GM12878 (cell line): ENCODE data around the gene GNPTAB. TPM values are rescaled to one million over a fixed set of nuclear protein-coding genes. Genes with fewer than 3 reads are reported as not detected.
"Not testable (repeated sequence)": the region's sequence is repeated elsewhere in the genome, so short reads cannot be mapped to it uniquely, and the experiment has no call there.

Source experiments
- ATAC-seq: fragments of 200-7000 bp; cut with Tn5 transposase; 3 replicates; pipeline ENCODE4 v1.9.1; 2020; ENCODE audit warnings: mild to moderate bottlenecking, moderate library complexity
- BruUV-seq: library from RNA; stranded (reverse); fragments of 400-500 nt; replicated peaks from 2 replicates; lab custom pipeline; 2021; lab: Mats Ljungman, UMichigan
- CTCF ChIA-PET: fragments of 300-600 bp; sonication (Branson Sonifier 250); formaldehyde crosslinking; extraction: SDS; loops from one replicate; lab custom pipeline; 2021; ENCODE audit warnings: inconsistent platforms; lab: Yijun Ruan, JAX
- POLR2A ChIA-PET: fragments of 350-600 bp; formaldehyde crosslinking; extraction: SDS; loops from one replicate; lab custom pipeline; 2021; ENCODE audit warnings: inconsistent platforms; lab: Charles Lee
- RAD21 ChIA-PET: fragments of 300-600 bp; sonication (Branson Sonifier 250); formaldehyde crosslinking; loops from one replicate; lab custom pipeline; 2023; ENCODE audit warnings: antibody characterized with exemption; ENCODE audit not compliant: unreplicated experiment; lab: Charles Lee
- SMC1A ChIA-PET: fragments of 300-600 bp; sonication (Branson Sonifier 250); formaldehyde crosslinking; loops from one replicate; lab custom pipeline; 2023; ENCODE audit not compliant: unreplicated experiment, uncharacterized antibody; lab: Charles Lee
- DNase-seq: peaks from one replicate; pipeline ENCODE4 v3.0.0-alpha.2; 2011; ENCODE audit warnings: low read depth, low spot score
- FAIRE-seq: peaks from 3 replicates; lab custom pipeline; 2011; peaks lifted over from hg19 to GRCh38; lab: Jason Lieb, UNC
- H2AFZ ChIP-seq: 2 replicates; pipeline ENCODE4 v1.6.0; 2011; ENCODE audit warnings: low read depth, low read length, control low read depth; ENCODE audit not compliant: control insufficient read depth
- H3K27ac ChIP-seq: 2 replicates; pipeline ENCODE4 v1.5.1; 2011; ENCODE audit warnings: control low read depth; ENCODE audit not compliant: control insufficient read depth, insufficient read depth
- H3K27me3 ChIP-seq, 2 experiments: replicated peaks in 1 of 2; 2 replicates each; pipeline versions ENCODE4 v1.6.0 to v1.6.1; 2011; ENCODE audit warnings: low read length in 1 of 2; ENCODE audit not compliant: control insufficient read depth in 2 of 2, insufficient read depth in 2 of 2
- H3K36me3 ChIP-seq, 2 experiments: 2 replicates each; pipeline ENCODE4 v1.5.1; 2011; ENCODE audit warnings: low read length in 1 of 2; ENCODE audit not compliant: control insufficient read depth in 2 of 2, insufficient read depth in 2 of 2
- H3K4me1 ChIP-seq: 2 replicates; pipeline ENCODE4 v1.6.1; 2011; ENCODE audit warnings: mild to moderate bottlenecking, low read length, moderate library complexity, mixed read lengths; ENCODE audit not compliant: control insufficient read depth, insufficient read depth
- H3K4me2 ChIP-seq: 2 replicates; pipeline ENCODE4 v1.6.0; 2011; ENCODE audit warnings: control low read depth; ENCODE audit not compliant: control insufficient read depth, insufficient read depth
- H3K4me3 ChIP-seq: fragments of 200-600 bp; sonication (generic); 2 replicates; pipeline ENCODE4 v1.5.1; 2016
- H3K79me2 ChIP-seq: 2 replicates; pipeline ENCODE4 v1.6.0; 2011; ENCODE audit warnings: low read length; ENCODE audit not compliant: control insufficient read depth, insufficient read depth
- H3K9ac ChIP-seq: 2 replicates; pipeline ENCODE4 v1.8.0; 2011; ENCODE audit warnings: low read length, control low read depth, mixed read lengths; ENCODE audit not compliant: control insufficient read depth, insufficient read depth
- H3K9me3 ChIP-seq: replicated peaks from 3 replicates; pipeline ENCODE4 v1.5.1; 2011; ENCODE audit warnings: mild to moderate bottlenecking, low read length; ENCODE audit not compliant: control insufficient read depth, insufficient read depth
- H4K20me1 ChIP-seq: 2 replicates; pipeline ENCODE4 v1.6.0; 2011; ENCODE audit not compliant: control insufficient read depth, insufficient read depth
- DPF2 ChIP-seq: fragments of 450-650 bp; IDR thresholded peaks from 2 replicates; pipeline ENCODE4 v1.6.1; 2017; ENCODE audit warnings: mild to moderate bottlenecking
- EZH2 ChIP-seq: IDR thresholded peaks from 2 replicates; pipeline ENCODE4 v1.6.1; 2012; ENCODE audit warnings: low read depth, mild to moderate bottlenecking, control low read depth, inconsistent platforms, low read length, borderline replicate concordance; ENCODE audit not compliant: control insufficient read depth
- MYB ChIP-seq: fragments of 150-350 bp; IDR thresholded peaks from 2 replicates; pipeline ENCODE4 v1.6.1; 2014; ENCODE audit warnings: mild to moderate bottlenecking, low read depth, low read length, borderline replicate concordance
- NBN ChIP-seq: fragments of 450-650 bp; IDR thresholded peaks from 2 replicates; pipeline ENCODE4 v1.6.1; 2016
- SREBF2 ChIP-seq: IDR thresholded peaks from 2 replicates; pipeline ENCODE4 v1.6.1; 2012; ENCODE audit warnings: mild to moderate bottlenecking, low read length
- WGBS: methylation state at CpG from one replicate; pipeline ENCODE4 v1.1.6; 2016; ENCODE audit warnings: low lambda C conversion rate; ENCODE audit not compliant: insufficient replicate concordance, insufficient coverage; ENCODE audit errors: missing lambda C conversion rate; 5-methylcytosine and 5-hydroxymethylcytosine counted together
- in situ Hi-C: fragments of 300-500 bp; cut with MboI; formaldehyde crosslinking; loops from 9 replicates; pipeline ENCODE4 v1.14.3; 2018; ENCODE audit warnings: mixed read lengths
- intact Hi-C: fragments of 100-400 bp; cut with micrococcal nuclease; formaldehyde crosslinking; loops from one replicate; pipeline ENCODE4 v1.14.2; 2022; ENCODE audit not compliant: unreplicated experiment
- polyA plus RNA-seq, 11 experiments: library from polyadenylated mRNA; depleted of rRNA in 4 of 11; unstranded in 6 of 11; stranded (reverse) in 5 of 11; fragments of >200 nt; fragmentation: Nextera tagmentation in 4 of 11; fragmentation: Illumina TruSeq in 1 of 11; extraction: Ambion mirVana in 4 of 11; extraction: Trizol in 1 of 11; gene quantifications; 1 replicate in 1 of 11; 2 replicates in 10 of 11; pipeline versions ENCODE4 v1.2.1 to v1.2.3, GENCODE V29; 2011 to 2016; ENCODE audit warnings: inconsistent platforms in 2 of 11, missing spikeins in 2 of 11, low read depth in 1 of 11
- total RNA-seq, 4 experiments: library from RNA; depleted of rRNA in 3 of 4; stranded (reverse); fragments of >200 nt in 3 of 4; fragmentation: Illumina TruSeq in 1 of 4; extraction: Trizol in 1 of 4; gene quantifications; 2 replicates each; pipeline versions ENCODE4 v1.2.1 to v1.2.3, GENCODE V29; 2013 to 2021

GNPTAB gene
- total and polyA plus RNA-seq, 10 of the 15 experiments (the other 5 are each of a cell fraction or from before 2014, with no cell fraction given): 9.8 to 38.9 (median 35.3) TPM

DNA sequence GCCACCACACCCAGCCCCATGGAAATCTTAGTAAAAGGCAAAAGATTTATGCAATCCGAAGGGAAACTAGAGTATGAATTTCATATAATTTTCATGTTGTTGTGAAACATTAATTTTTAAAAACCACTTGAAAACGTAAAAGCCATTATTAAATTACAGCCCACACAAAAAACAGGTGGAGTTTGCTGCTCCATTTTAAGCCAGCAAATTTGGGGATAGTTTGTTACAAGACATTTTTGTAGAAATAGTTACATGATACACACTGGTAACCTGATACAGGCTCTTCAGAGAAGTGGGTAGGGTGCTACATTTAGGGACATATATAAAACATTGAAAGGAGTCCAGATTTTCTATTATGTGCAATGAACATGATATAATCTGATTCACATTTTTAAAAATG is 17.6 kb downstream of the GNPTAB start:
- Histone ChIP-seq H2AFZ (no peak overlapping the region), H3K4me2 (no peak overlapping the region), H3K79me2 (peaks cover 18% of the 10 kb centered on the region), H3K9ac (no peak overlapping the region), H3K9me3 (no peaks in the 10 kb centered on the region; the same call in 1 of the 3 replicates), H3K27ac (no peak overlapping the region), H3K4me3 (no peak overlapping the region), H4K20me1 (no peaks in the 10 kb centered on the region), H3K36me3 (no peaks in the 10 kb centered on the region; a peak in 1 of 4 replicates), H3K27me3 (no peaks in the 10 kb centered on the region), H3K4me1 (no peaks in the 10 kb centered on the region)
- intact Hi-C loops: no loop called here
- ChIA-PET CTCF (interaction anchor here (1.5 kb wide), 1 partner anchor 41 kb away, joined by 4 read pairs; no protein-coding TSS in a partner anchor), SMC1A (interaction anchor here (1.2 to 1.5 kb wide), 3 partner anchors 11 to 20 kb away, joined by 3 to 5 read pairs (median 4); no protein-coding TSS in a partner anchor), POLR2A (interaction anchor here (0.7 kb wide), 1 partner anchor 10 kb away, joined by 3 read pairs; no protein-coding TSS in a partner anchor), RAD21 (no interaction called here)
- no peak for DNase-seq
- in situ Hi-C loops: no loop called here
- no peak for FAIRE-seq
- 100% methylated on average over 2 of the region's 2 CpGs for WGBS
- ATAC-seq: no peak
- TF ChIP-seq MYB (no peak), EZH2 (no peak), SREBF2 (no peak), DPF2 (no peak), NBN (no peak)
- no TSS peak for BruUV-seq

DNA sequence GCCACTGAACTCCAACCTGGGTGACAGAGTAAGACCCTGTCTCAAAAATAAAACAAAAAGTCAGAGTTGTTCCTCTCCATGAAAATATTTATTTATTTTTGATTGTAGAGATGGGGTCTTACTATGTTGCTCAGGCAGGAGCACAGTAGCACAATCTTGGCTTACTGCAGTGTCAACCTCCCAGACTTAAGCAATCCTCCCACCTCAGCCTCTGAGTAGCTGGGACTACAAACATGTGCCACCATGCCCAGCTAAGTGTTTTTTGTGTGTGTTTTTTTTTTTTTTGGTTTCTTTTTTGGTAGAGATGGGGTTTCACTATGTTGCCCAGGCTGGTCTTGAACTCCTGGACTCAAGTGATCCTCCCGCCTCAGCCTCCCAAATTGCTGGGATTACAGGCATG is 18.0 kb downstream of the GNPTAB start:
- DNase-seq, CTCF ChIA-PET, H3K9me3 ChIP-seq, H3K27me3 ChIP-seq, intact Hi-C loops, H4K20me1 ChIP-seq, H3K4me3 ChIP-seq, H2AFZ ChIP-seq, RAD21 ChIA-PET, ATAC-seq, H3K9ac ChIP-seq, H3K4me1 ChIP-seq, H3K4me2 ChIP-seq, H3K36me3 ChIP-seq, BruUV-seq, in situ Hi-C loops, FAIRE-seq, H3K27ac ChIP-seq: not testable (repeated sequence)
- peaks cover 15% of the 10 kb centered on the region for H3K79me2 ChIP-seq
- SMC1A ChIA-PET: interaction anchor here (1.5 kb wide), 1 partner anchor 11 kb away, joined by 5 read pairs; no protein-coding TSS in a partner anchor
- WGBS: 100% methylated on average over 1 of the region's 1 CpG
- POLR2A ChIA-PET: interaction anchor here (0.7 kb wide), 1 partner anchor 10 kb away, joined by 3 read pairs; no protein-coding TSS in a partner anchor

DNA sequence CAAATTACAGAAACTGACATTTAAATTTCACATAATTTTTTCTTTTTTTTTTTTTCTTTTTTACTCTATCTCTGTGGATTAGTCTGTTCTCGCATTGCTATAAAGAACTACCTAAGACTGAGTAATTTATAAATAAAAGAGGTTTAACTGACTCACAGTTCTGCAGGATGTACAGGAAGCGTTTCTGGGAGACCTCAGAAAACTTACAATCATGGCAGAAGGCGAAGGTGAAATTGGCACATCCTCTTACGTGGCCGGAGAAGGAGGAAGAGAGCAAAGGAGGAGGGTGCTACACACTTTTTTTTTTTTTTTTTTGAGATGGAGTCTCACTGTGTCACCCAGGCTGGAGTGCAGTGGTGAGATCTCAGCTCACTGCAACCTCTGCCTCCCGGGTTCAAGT is 19.4 kb downstream of the GNPTAB start:
- intact Hi-C loops: not testable (repeated sequence)
- SMC1A ChIA-PET: interaction anchor here (0.6 to 1.5 kb wide), 2 partner anchors 12 to 396 kb away, joined by 3 to 5 read pairs; no protein-coding TSS in a partner anchor

More for the DNA sequence above, 19.4 kb downstream of the GNPTAB start:
- H3K9me3 ChIP-seq, H3K9ac ChIP-seq, BruUV-seq, H2AFZ ChIP-seq, H3K27me3 ChIP-seq, ATAC-seq, H3K4me3 ChIP-seq, H4K20me1 ChIP-seq, RAD21 ChIA-PET, H3K27ac ChIP-seq, H3K36me3 ChIP-seq, FAIRE-seq, H3K4me1 ChIP-seq, H3K4me2 ChIP-seq, in situ Hi-C loops, DNase-seq: not testable (repeated sequence)
- ChIA-PET POLR2A (interaction anchor here (1.0 kb wide), 1 partner anchor 19 kb away, joined by 8 read pairs; no protein-coding TSS in a partner anchor), CTCF (interaction anchor here (0.7 kb wide), 1 partner anchor 16 kb away, joined by 4 read pairs; no protein-coding TSS in a partner anchor)
- H3K79me2 ChIP-seq: peaks cover 12% of the 10 kb centered on the region
- WGBS: 97% methylated on average over 6 of the region's 6 CpGs
